Gastrocnemius medialis (tissue), 4 donors: ENCODE results near the gene CDK17.

Experiments
- POLR2A ChIP-seq, 2 donors: fragments of 450-650 bp; IDR thresholded peaks; one replicate each; pipeline ENCODE4 v1.6.1; 2017; ENCODE audit warnings: antibody characterized with exemption in 2 of 2, mild to moderate bottlenecking in 2 of 2, moderate library complexity in 2 of 2
- TF ChIP-seq, protein P1 (sequence below), 5 experiments: fragments of 450-650 bp in 3 of 5; fragments of 200-600 bp in 2 of 5; sonication (generic) in 2 of 5; IDR thresholded peaks in 4 of 5; conservative IDR thresholded peaks in 1 of 5; 1 replicate in 4 of 5; 2 replicates in 1 of 5; pipeline ENCODE4 v1.5.1; 2016 to 2019; ENCODE audit warnings: antibody characterized with exemption in 5 of 5, mild to moderate bottlenecking in 3 of 5, moderate library complexity in 3 of 5

DNA sequence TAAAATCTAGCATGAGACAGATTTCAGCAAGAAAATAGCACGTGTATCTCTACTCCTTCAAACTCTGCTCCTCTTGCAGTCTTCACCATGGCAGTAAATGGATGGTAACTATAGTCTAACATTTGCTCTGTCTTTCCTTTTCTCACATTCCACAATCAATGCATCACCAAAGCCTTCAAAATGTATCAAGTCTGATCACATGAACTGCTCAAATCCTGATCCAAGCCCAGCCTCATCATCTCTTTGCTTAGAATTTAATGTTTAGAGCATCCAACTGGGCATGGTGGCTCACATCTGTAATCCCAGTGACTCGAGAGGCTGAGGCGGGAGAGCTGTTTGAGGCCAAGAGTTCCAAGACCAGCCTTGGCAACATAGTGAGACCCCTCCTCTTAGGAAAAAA, 45.9 kb downstream of the CDK17 start:
- TF ChIP-seq, protein P1, sequence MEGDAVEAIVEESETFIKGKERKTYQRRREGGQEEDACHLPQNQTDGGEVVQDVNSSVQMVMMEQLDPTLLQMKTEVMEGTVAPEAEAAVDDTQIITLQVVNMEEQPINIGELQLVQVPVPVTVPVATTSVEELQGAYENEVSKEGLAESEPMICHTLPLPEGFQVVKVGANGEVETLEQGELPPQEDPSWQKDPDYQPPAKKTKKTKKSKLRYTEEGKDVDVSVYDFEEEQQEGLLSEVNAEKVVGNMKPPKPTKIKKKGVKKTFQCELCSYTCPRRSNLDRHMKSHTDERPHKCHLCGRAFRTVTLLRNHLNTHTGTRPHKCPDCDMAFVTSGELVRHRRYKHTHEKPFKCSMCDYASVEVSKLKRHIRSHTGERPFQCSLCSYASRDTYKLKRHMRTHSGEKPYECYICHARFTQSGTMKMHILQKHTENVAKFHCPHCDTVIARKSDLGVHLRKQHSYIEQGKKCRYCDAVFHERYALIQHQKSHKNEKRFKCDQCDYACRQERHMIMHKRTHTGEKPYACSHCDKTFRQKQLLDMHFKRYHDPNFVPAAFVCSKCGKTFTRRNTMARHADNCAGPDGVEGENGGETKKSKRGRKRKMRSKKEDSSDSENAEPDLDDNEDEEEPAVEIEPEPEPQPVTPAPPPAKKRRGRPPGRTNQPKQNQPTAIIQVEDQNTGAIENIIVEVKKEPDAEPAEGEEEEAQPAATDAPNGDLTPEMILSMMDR (IDR thresholded peaks at IDR 0.05 in 4 of 5, conservative IDR thresholded peaks at IDR 0.05 in 1 of 5): no peak
- no peak for TF ChIP-seq POLR2A (IDR thresholded peaks at IDR 0.05)
